Activated CD4-positive, alpha-beta T cell treated with anti-CD3 and anti-CD28 coated beads for 36 hours (primary cell): Measurements from ENCODE around the gene CCDC150. TPM values are rescaled to one million over a fixed set of nuclear protein-coding genes. Genes with fewer than 3 reads are reported as not detected.
A peak's percentile ranks its signal among the peaks of the same experiment; 100 is the strongest.

Experiments
- ATAC-seq: fragments of 200-7000 bp; cut with Tn5 transposase; one replicate; pipeline ENCODE4 v1.10.0; 2021; ENCODE audit warnings: mild to moderate bottlenecking, moderate library complexity
- CTCF ChIA-PET: fragments of 350-600 bp; sonication (Branson Sonifier 250); formaldehyde crosslinking; loops from one replicate; lab custom pipeline; 2021; ENCODE audit warnings: antibody characterized with exemption; lab: Charles Lee
- POLR2A ChIA-PET: fragments of 350-600 bp; sonication (Branson Sonifier 250); formaldehyde crosslinking; loops from one replicate; lab custom pipeline; 2021; ENCODE audit warnings: antibody characterized with exemption, inconsistent platforms; lab: Charles Lee
- DNase-seq: peaks from one replicate; pipeline ENCODE4 v3.0.0-alpha.2; 2020
- H3K27ac Mint-ChIP-seq: one replicate; pipeline ENCODE4 v1.8.0; 2021; ENCODE audit warnings: mixed read lengths
- H3K27me3 Mint-ChIP-seq: one replicate; pipeline ENCODE4 v1.8.0; 2021; ENCODE audit warnings: mixed read lengths
- H3K36me3 Mint-ChIP-seq: one replicate; pipeline ENCODE4 v1.8.0; 2021; ENCODE audit warnings: low read depth, mixed read lengths
- H3K4me1 Mint-ChIP-seq: one replicate; pipeline ENCODE4 v1.8.0; 2021; ENCODE audit warnings: mixed read lengths
- H3K4me3 Mint-ChIP-seq: one replicate; pipeline ENCODE4 v1.8.0; 2021; ENCODE audit warnings: mild to moderate bottlenecking, moderate library complexity, mixed read lengths
- H3K9me3 Mint-ChIP-seq: one replicate; pipeline ENCODE4 v1.8.0; 2021; ENCODE audit warnings: low read depth, mixed read lengths
- intact Hi-C, 2 experiments: fragments of 100-400 bp; cut with DNase I in 1 of 2; cut with micrococcal nuclease in 1 of 2; formaldehyde crosslinking; loops; one replicate each; pipeline versions ENCODE4 v1.14.2 to v1.15.1; 2022 to 2024; cut with DNase I, micrococcal nuclease
- total RNA-seq, 2 experiments: library from RNA; stranded (reverse); gene quantifications; one replicate each; pipeline ENCODE4 v1.2.3, GENCODE V29; 2021

CCDC150 gene
- total RNA-seq, 2 experiments from 2014 or later: 11.8 to 14.6 TPM

GRCh38 chr2:196638765-196639164, 750 bp upstream of the CCDC150 start:
- Mint-ChIP-seq H3K27ac (peak overlapping the region; percentile 69), H3K9me3 (no peaks in the 10 kb centered on the region), H3K4me3 (peak overlapping the region; percentile 93)

GRCh38 chr2:196640031-196640548, 575 bp downstream of the CCDC150 start:
- no peak for ATAC-seq
- CTCF ChIA-PET: interaction anchor here (1.3 kb wide), 1 partner anchor 16 kb away, joined by 3 read pairs; no protein-coding TSS in a partner anchor
- intact Hi-C loops: no loop called here

More at GRCh38 chr2:196638765-196639164, 750 bp upstream of the CCDC150 start:
- Mint-ChIP-seq H3K27me3 (peaks cover 2% of the 10 kb centered on the region), H3K4me1 (peaks cover 14% of the 10 kb centered on the region), H3K36me3 (no peaks in the 10 kb centered on the region)
- intact Hi-C loops: loop anchor here in 1 of 2 experiments (1.0 to 5.0 kb wide), 7 partner anchors 46 to 1067 kb away; partner anchors contain the start of genes COQ10B, GTF3C3, HECW2 and HSPE1
- ATAC-seq: no peak
- ChIA-PET CTCF (interaction anchor here (0.6 to 1.2 kb wide), 3 partner anchors 8 to 1300 kb away, joined by 3 read pairs; no protein-coding TSS in a partner anchor), POLR2A (no interaction called here)
- DNase-seq: no peak

GRCh38 chr2:196649202-196649601, 9.7 kb downstream of the CCDC150 start:
- ATAC-seq (no peak), DNase-seq (no peak)
- Mint-ChIP-seq H3K36me3 (peaks cover 31% of the 10 kb centered on the region), H3K27me3 (no peaks in the 10 kb centered on the region), H3K4me1 (no peaks in the 10 kb centered on the region), H3K9me3 (peaks cover 26% of the 10 kb centered on the region), H3K4me3 (no peak overlapping the region), H3K27ac (no peak overlapping the region)
- intact Hi-C loops: no loop called here
- ChIA-PET POLR2A (no interaction called here), CTCF (no interaction called here)

More at GRCh38 chr2:196640031-196640548, 575 bp downstream of the CCDC150 start:
- Mint-ChIP-seq H3K4me1 (peaks cover 14% of the 10 kb centered on the region), H3K27ac (peak overlapping the region; percentile 13), H3K36me3 (no peaks in the 10 kb centered on the region), H3K27me3 (peaks cover 2% of the 10 kb centered on the region), H3K4me3 (peak overlapping the region; percentile 93), H3K9me3 (no peaks in the 10 kb centered on the region)
- no peak for DNase-seq
- POLR2A ChIA-PET: no interaction called here

GRCh38 chr2:196651387-196652094, 12.0 kb downstream of the CCDC150 start:
- peaks cover 37% of the 10 kb centered on the region for H3K36me3 Mint-ChIP-seq
- H3K4me1 Mint-ChIP-seq: no peaks in the 10 kb centered on the region
- peaks cover 29% of the 10 kb centered on the region for H3K9me3 Mint-ChIP-seq
- ChIA-PET CTCF (no interaction called here), POLR2A (no interaction called here)
- no peak for DNase-seq
- ATAC-seq: no peak
- H3K27ac Mint-ChIP-seq: no peak overlapping the region
- H3K4me3 Mint-ChIP-seq: no peak overlapping the region
- intact Hi-C loops: no loop called here
- no peaks in the 10 kb centered on the region for H3K27me3 Mint-ChIP-seq

GRCh38 chr2:196652869-196653268, 13.4 kb downstream of the CCDC150 start:
- H3K4me3 Mint-ChIP-seq: no peak overlapping the region
- H3K9me3 Mint-ChIP-seq: peaks cover 29% of the 10 kb centered on the region
- intact Hi-C loops: no loop called here

GRCh38 chr2:196653843-196654242, 14.3 kb downstream of the CCDC150 start:
- no peaks in the 10 kb centered on the region for H3K4me1 Mint-ChIP-seq
- no peak for ATAC-seq
- peaks cover 29% of the 10 kb centered on the region for H3K9me3 Mint-ChIP-seq
- intact Hi-C loops: no loop called here
- no peak for DNase-seq
- no peak overlapping the region for H3K4me3 Mint-ChIP-seq
- no peak overlapping the region for H3K27ac Mint-ChIP-seq
- CTCF ChIA-PET: no interaction called here
- H3K36me3 Mint-ChIP-seq: peaks cover 44% of the 10 kb centered on the region
- POLR2A ChIA-PET: no interaction called here
- H3K27me3 Mint-ChIP-seq: no peaks in the 10 kb centered on the region

More at GRCh38 chr2:196652869-196653268, 13.4 kb downstream of the CCDC150 start:
- ATAC-seq (no peak), DNase-seq (no peak)
- Mint-ChIP-seq H3K27ac (no peak overlapping the region), H3K4me1 (no peaks in the 10 kb centered on the region), H3K27me3 (no peaks in the 10 kb centered on the region), H3K36me3 (peaks cover 42% of the 10 kb centered on the region)
- POLR2A ChIA-PET: no interaction called here
- CTCF ChIA-PET: no interaction called here

GRCh38 chr2:196655761-196656160, 16.2 kb downstream of the CCDC150 start:
- peaks cover 20% of the 10 kb centered on the region for H3K9me3 Mint-ChIP-seq
- intact Hi-C loops: no loop called here
- peaks cover 33% of the 10 kb centered on the region for H3K36me3 Mint-ChIP-seq
- POLR2A ChIA-PET: no interaction called here
- no peaks in the 10 kb centered on the region for H3K27me3 Mint-ChIP-seq
- CTCF ChIA-PET: no interaction called here
- H3K4me3 Mint-ChIP-seq: no peak overlapping the region
- H3K4me1 Mint-ChIP-seq: no peaks in the 10 kb centered on the region
- H3K27ac Mint-ChIP-seq: no peak overlapping the region
- DNase-seq (no peak), ATAC-seq (no peak)

- CTCF ChIA-PET: interaction anchor here (0.6 kb wide), 1 partner anchor 72 kb away, joined by 3 read pairs; no protein-coding TSS in a partner anchor
- no peak for ATAC-seq
- no peak for DNase-seq
- Mint-ChIP-seq H3K4me3 (no peak overlapping the region), H3K27ac (no peak overlapping the region), H3K9me3 (peaks cover 9% of the 10 kb centered on the region), H3K4me1 (no peaks in the 10 kb centered on the region), H3K36me3 (peaks cover 19% of the 10 kb centered on the region), H3K27me3 (no peaks in the 10 kb centered on the region)
- POLR2A ChIA-PET: no interaction called here
- intact Hi-C loops: no loop called here
Measured at GRCh38 chr2:196657333-196657732, 17.8 kb downstream of the CCDC150 start.

GRCh38 chr2:196659844-196660243, 20.3 kb downstream of the CCDC150 start:
- Mint-ChIP-seq H3K36me3 (peaks cover 7% of the 10 kb centered on the region), H3K27ac (no peak overlapping the region), H3K27me3 (no peaks in the 10 kb centered on the region), H3K4me3 (no peak overlapping the region), H3K4me1 (no peaks in the 10 kb centered on the region), H3K9me3 (no peaks in the 10 kb centered on the region)
- CTCF ChIA-PET: no interaction called here
- intact Hi-C loops: no loop called here
- DNase-seq (no peak), ATAC-seq (no peak)
- POLR2A ChIA-PET: no interaction called here

- Mint-ChIP-seq H3K4me3 (no peak overlapping the region), H3K36me3 (peaks cover 7% of the 10 kb centered on the region), H3K27ac (no peak overlapping the region), H3K9me3 (no peaks in the 10 kb centered on the region), H3K4me1 (no peaks in the 10 kb centered on the region), H3K27me3 (no peaks in the 10 kb centered on the region)
- intact Hi-C loops: no loop called here
- ChIA-PET CTCF (no interaction called here), POLR2A (no interaction called here)
- ATAC-seq: no peak
- DNase-seq: no peak
Measured at GRCh38 chr2:196660244-196660643, 20.7 kb downstream of the CCDC150 start.

GRCh38 chr2:196670342-196670741, 30.8 kb downstream of the CCDC150 start:
- H3K36me3 Mint-ChIP-seq: peaks cover 3% of the 10 kb centered on the region
- ATAC-seq (no peak), DNase-seq (no peak)
- POLR2A ChIA-PET: no interaction called here
- intact Hi-C loops: no loop called here
- no peak overlapping the region for H3K27ac Mint-ChIP-seq
- no peaks in the 10 kb centered on the region for H3K27me3 Mint-ChIP-seq
- no peaks in the 10 kb centered on the region for H3K4me1 Mint-ChIP-seq
- H3K4me3 Mint-ChIP-seq: no peak overlapping the region
- CTCF ChIA-PET: no interaction called here
- H3K9me3 Mint-ChIP-seq: no peaks in the 10 kb centered on the region

GRCh38 chr2:196675963-196676362, 36.4 kb downstream of the CCDC150 start:
- CTCF ChIA-PET: interaction anchor here (0.7 kb wide), 1 partner anchor 222 kb away, joined by 3 read pairs; no protein-coding TSS in a partner anchor
- DNase-seq (no peak), ATAC-seq (no peak)
- no peaks in the 10 kb centered on the region for H3K9me3 Mint-ChIP-seq
- no peak overlapping the region for H3K27ac Mint-ChIP-seq
- H3K4me3 Mint-ChIP-seq: no peak overlapping the region
- H3K36me3 Mint-ChIP-seq: peaks cover 3% of the 10 kb centered on the region
- POLR2A ChIA-PET: no interaction called here
- H3K27me3 Mint-ChIP-seq: no peaks in the 10 kb centered on the region
- H3K4me1 Mint-ChIP-seq: no peaks in the 10 kb centered on the region
- intact Hi-C loops: no loop called here
